Measurements from ENCODE around the gene FKBP15.
"Not testable (repeated sequence)": the region's sequence is repeated elsewhere in the genome, so short reads cannot be mapped to it uniquely, and the experiment has no call there.

The FKBP15 gene

GRCh38 chr9:113150670-113151611, 70.1 kb downstream of the FKBP15 start, which contains the start of gene SLC31A2:
Gene SLC31A2, plus strand, starts transcription at chr9:113151007. Its CDS starts 68 bp downstream, at chr9:113151075.
- DNase-seq (ENCODE audit: low read depth in 3 of 3), result peak; percentile 76 to 88 (median 79)

- DNase-seq (ENCODE audit: low read depth in 3 of 3), result not testable (repeated sequence)
Measured at GRCh38 chr9:113149561-113149960, 71.5 kb downstream of the FKBP15 start.

GRCh38 chr9:113148781-113149510, 72.1 kb downstream of the FKBP15 start:
- no peak for DNase-seq (ENCODE audit: low read depth in 3 of 3)

GRCh38 chr9:113148372-113148705, 72.7 kb downstream of the FKBP15 start:
- no peak for DNase-seq (ENCODE audit: low read depth in 3 of 3)

GRCh38 chr9:113143432-113144227, 77.4 kb downstream of the FKBP15 start:
- DNase-seq (ENCODE audit: low read depth in 3 of 3), result no peak

- not testable (repeated sequence) for DNase-seq (ENCODE audit: low read depth in 3 of 3)
Measured at GRCh38 chr9:113140896-113141295, 80.2 kb downstream of the FKBP15 start.

GRCh38 chr9:113139953-113140352, 81.1 kb downstream of the FKBP15 start:
- no peak for DNase-seq (ENCODE audit: low read depth in 3 of 3)

- no peak for DNase-seq (ENCODE audit: low read depth in 3 of 3)
Measured at GRCh38 chr9:113139225-113139829, 81.8 kb downstream of the FKBP15 start.

- DNase-seq (ENCODE audit: low read depth in 3 of 3), result no peak
Measured at GRCh38 chr9:113138760-113139159, 82.3 kb downstream of the FKBP15 start.

- DNase-seq (ENCODE audit: low read depth in 3 of 3), result no peak
Measured at GRCh38 chr9:113137196-113138168, 83.6 kb downstream of the FKBP15 start.

- no peak for DNase-seq (ENCODE audit: low read depth in 3 of 3)
Measured at GRCh38 chr9:113131689-113132151, 89.4 kb downstream of the FKBP15 start.

GRCh38 chr9:113129884-113130283, 91.2 kb downstream of the FKBP15 start:
- DNase-seq (ENCODE audit: low read depth in 3 of 3), result no peak

- DNase-seq (ENCODE audit: low read depth in 3 of 3), result no peak
Measured at GRCh38 chr9:113129466-113129865, 91.6 kb downstream of the FKBP15 start.

GRCh38 chr9:113125386-113126035, 95.6 kb downstream of the FKBP15 start:
- no peak for DNase-seq (ENCODE audit: low read depth in 3 of 3)

- not testable (repeated sequence) for DNase-seq (ENCODE audit: low read depth in 3 of 3)
Measured at GRCh38 chr9:113118829-113119228, 102.2 kb downstream of the FKBP15 start.

All from stimulated activated CD4-positive, alpha-beta T cell treated with anti-CD3 and anti-CD28 coated beads, TNF-alpha, amount 100 ng/mL, for 24 hours (primary cell).